NCI-H128 (cell line): ENCODE results near the gene FGFR2.

Source experiments
- DNase-seq: peaks from one replicate; lab custom pipeline; 2025; ENCODE audit not compliant: unreplicated experiment; lab: John Stamatoyannopoulos, UW

FGFR2 gene

DNA sequence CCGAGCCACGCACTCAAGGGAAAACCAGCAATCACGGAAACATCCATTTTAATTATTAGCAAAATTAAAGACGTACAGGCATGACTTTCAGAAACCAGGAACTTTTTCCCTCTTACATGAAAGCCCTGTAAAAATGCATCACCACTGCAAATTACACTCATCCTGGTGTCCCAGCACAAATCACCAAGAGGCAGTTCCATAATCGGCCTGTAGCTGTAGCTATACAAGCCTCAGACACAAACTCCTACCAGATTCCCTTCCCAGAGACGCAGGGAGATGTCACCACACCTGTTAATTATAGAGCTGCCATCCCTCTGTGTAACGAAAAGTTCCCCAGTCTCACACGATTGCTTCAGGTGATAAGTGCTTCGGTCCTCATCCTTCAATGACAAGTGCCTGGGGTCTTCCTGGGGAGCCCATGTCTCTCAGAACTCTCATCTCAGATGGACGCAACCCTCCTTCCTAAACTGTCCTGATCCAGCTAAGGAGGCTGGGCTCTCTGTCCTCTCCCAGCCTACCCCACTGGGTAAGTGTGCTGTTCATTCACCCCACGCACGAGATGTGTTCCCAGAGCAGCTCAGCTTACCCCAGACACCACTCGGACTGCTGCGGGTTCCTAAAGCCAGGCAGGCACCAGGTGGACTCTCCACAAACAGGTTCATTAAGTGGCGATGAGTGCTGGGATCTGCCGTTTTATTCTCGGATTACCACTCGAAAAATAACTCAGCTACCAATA lies 5.9 kb downstream of the FGFR2 start:
- no peak for DNase-seq

- DNase-seq, result no peak
Measured at GRCh38 chr10:121591186-121591585, 7.1 kb downstream of the FGFR2 start.

GRCh38 chr10:121590772-121591171 lies 7.5 kb downstream of the FGFR2 start:
- no peak for DNase-seq

DNA sequence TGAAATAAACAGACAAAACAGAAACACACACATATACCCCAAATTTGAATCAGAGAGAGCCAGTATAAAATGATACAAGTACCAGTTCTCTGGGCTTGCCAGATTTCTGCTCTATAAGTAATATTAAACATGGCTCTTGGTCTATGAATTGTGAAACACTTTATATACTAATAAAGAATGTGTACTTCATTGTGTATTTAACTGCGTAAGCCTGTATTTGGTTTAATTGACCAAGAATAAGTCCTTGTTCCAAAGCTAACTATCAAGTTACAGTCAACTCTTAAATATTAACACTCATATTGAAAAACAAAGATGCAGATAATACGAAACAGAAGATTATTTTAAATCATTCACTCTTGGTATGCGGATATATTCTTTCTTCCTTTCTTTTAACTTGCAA lies 8.7 kb downstream of the FGFR2 start:
- no peak for DNase-seq

DNA sequence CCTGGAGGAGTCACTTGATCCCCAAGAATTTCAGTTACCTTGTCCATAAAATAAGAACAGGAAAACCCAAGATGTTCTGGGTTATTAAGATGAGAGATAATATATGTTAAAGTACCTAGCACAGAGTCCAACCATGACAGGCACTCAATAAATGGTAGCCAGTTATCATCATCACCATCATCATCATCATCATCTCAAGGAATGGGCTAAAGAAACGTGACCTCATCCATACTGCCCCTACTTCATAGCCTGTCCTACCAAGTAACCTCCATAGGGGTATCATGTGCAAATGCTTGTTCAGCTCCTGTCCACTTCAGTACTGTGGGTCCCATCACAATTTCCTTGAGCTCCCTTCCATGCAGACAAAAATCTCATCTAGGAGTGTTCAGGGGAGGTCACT lies 14.4 kb downstream of the FGFR2 start:
- DNase-seq, result no peak

DNA sequence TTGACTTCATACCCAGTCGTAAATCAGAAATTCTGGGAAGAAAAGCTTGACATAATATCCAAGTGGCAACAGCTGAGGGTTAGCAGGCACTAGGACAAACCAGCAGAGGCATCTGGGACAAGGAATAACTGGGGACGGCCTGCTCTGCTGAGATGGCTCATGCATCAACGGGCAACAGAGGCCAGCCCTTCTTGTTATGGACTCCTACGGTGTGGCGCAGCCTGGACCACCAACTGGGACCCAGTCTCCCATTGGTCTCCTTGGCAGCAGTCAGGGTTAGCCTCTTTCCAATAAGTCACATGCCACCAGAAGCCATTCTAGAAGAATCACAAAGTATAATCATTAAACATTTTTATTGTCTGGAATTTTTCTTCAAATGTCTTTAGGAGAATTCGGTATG lies 15.0 kb downstream of the FGFR2 start:
- DNase-seq, result no peak

DNA sequence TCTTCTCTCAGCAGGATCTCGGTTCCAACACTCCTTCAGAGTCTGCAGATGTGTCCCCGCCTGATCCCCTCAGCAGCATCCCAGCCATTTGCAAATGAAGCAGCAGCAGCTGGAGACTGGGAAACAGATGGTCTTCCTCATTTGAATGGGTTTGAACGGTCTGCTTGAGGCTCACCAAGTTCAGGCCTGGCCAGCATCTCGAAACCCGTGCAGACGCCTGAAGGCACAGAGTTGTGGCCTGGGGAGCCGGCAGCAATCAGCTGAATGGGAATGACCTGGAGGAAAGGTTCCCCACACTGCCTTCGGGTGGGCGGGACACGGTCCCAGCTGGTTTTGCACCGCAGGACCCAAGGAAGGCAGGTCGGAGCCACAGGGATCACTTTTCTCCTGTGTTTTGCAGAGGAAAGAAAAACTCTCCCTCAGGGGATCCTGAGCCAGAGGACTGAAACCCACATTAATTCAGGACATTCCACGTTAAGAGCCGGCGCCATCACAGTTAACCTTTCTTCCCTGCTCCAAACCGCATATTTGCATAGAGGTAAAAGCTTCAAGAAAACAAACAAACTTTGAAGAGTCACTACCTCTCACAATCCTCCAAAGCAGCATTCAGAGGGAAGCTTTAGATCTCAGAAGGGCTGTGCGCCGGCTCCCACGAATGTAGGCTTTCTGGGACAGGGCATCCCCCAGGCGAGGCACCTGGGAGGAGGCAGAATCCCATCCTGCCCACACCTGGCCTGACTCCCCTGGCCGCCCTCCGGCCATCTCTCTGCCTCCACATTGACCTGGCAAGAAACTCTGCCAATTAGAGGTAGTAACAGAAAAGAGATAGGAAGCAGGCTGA lies 17.7 kb downstream of the FGFR2 start:
- no peak for DNase-seq

- DNase-seq, result no peak
Measured at GRCh38 chr10:121579656-121580055, 18.6 kb downstream of the FGFR2 start.

DNA sequence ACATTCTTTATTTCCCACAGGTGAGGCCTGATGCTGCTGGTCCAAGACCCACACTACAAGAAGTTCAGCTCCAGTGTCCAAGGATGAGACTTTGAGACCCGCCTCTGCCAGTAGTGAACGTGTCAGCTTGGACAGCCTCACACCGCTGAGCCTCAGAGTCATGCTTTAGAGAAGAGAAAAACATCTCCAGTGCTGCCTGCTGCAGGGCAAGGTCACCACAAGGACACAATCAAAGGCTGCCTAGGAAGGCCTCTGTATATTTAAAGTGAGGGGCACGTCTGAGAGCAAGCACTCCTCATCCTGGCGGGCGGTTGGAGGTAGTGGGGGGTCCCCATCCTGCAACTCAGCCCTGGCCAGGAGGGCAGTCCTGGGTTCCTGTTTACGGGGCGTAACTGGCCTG lies 19.3 kb downstream of the FGFR2 start:
- no peak for DNase-seq

GRCh38 chr10:121578298-121578697 lies 19.9 kb downstream of the FGFR2 start:
- DNase-seq, result no peak

GRCh38 chr10:121577568-121577967 lies 20.7 kb downstream of the FGFR2 start:
- no peak for DNase-seq

DNA sequence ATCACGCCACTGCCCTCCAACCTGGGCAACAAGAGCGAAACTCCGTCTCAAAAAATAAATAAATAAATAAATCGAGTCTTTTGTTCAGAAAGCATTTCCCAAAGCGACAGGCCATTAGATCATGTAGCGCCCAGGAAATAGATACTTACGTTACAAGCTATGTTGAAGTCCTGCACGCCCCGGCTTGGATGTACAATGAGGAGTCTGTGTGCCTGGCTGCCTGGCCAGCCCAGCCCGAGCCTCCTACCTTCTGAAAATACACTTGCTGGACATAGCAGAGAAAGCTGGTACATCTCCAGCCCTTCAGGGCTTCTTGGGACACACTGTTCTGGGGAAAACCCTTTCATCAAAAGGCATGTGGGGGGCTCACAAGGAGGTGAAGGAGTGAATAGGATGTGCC lies 22.1 kb downstream of the FGFR2 start:
- DNase-seq, result no peak

- DNase-seq, result no peak
Measured at GRCh38 chr10:121574519-121575166, 23.6 kb downstream of the FGFR2 start.

DNA sequence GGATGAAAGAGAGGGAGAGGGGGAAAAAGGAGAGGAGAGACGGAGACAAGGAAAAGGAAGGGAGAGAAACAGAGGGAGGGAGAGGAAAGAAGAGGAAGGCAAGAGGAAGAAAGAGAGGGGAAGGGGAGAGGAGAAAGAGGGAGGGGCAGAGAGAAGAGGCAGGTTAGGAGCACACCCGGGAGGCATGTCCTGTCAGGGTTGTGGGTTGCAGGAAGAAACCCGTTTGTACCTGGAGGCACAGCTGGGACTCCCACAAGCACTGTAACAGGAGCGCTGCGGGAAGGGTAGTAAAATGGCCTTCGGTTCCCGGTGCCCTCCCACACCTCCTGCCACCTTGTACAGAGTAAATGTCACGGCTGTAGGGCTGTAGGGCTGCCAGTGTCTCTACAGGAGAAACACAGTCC lies 24.7 kb downstream of the FGFR2 start:
- no peak for DNase-seq

- no peak for DNase-seq
Measured at GRCh38 chr10:121572859-121573537, 25.2 kb downstream of the FGFR2 start.

GRCh38 chr10:121570315-121570714 lies 27.9 kb downstream of the FGFR2 start:
- DNase-seq, result no peak

GRCh38 chr10:121568275-121568674 lies 30.0 kb downstream of the FGFR2 start:
- DNase-seq, result no peak

DNA sequence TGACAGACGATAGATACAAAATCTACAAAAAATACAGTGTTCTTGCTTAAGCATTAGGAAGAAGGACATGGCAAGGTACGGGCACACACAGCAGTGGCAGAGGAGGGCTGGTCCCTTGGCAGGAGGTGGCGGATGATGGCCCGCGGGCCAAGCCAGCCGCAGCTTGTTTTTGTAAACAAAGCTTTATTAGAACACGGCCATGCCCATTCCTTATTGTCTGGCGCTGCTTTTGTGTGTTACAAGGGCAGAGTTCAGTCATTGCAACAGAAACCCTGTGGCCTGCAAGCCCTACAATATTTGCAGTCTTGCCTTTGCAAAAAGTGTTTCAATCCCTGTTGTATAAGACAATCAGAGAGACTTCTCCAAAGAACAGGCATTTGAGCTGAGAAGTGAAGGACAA lies 30.7 kb downstream of the FGFR2 start:
- no peak for DNase-seq

- no peak for DNase-seq
Measured at GRCh38 chr10:121566755-121567154, 31.5 kb downstream of the FGFR2 start.

- DNase-seq, result no peak
Measured at GRCh38 chr10:121559326-121560026, 38.8 kb downstream of the FGFR2 start.

- no peak for DNase-seq
Measured at GRCh38 chr10:121558238-121558637, 40.0 kb downstream of the FGFR2 start.
